Activated T-cell treated with anti-CD3 and anti-CD28 coated beads for 48 hours (primary cell): ENCODE measurements around the gene PKDCC.

Source experiments
- DNase-seq: peaks from one replicate; pipeline ENCODE4 v3.0.0-alpha.2; 2020; ENCODE audit warnings: low read depth

PKDCC gene

DNA sequence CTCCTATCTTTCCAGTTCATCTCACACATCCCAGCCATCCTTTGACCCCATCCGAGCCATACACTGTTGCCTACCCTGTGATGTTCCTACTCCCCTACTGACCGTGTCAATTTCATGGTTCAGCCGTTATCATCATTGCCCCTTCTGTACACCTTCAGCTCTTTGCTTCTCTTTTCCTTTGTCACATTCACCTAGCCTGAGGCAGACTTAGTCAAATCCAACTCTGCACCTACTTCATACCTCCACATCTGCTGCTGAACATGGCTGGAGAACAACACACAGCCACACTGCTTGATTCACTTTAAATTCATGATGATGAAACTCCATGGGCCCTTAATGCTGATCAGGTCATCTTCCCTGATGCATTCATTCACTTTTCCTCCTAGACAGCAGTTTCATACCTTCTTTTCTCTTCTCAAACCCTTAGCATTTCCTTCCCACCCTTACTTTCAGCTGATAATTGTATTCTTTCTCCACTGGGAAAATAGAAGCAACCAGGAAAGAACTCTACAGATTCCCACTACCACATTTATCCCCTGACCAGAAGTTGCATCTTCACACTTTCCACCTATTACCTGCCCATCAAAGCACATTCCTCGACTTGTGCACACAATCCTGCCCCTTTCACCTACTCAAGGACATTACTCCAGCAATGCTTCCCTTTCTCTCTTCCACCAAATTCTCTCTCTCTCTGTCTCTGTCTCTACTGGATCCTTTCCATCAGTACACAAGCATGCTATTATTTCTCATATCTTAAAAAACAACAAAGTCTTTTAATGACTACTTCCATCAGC is 59.6 kb downstream of the PKDCC start:
- DNase-seq: no peak
